Measurements from ENCODE around the gene FGD4. TPM values are rescaled to one million over a fixed set of nuclear protein-coding genes. Genes with fewer than 3 reads are reported as not detected.
A peak's percentile ranks its signal among the peaks of the same experiment; 100 is the strongest.
"Not testable (repeated sequence)": the region's sequence is repeated elsewhere in the genome, so short reads cannot be mapped to it uniquely, and the experiment has no call there.

Gene FGD4
- total RNA-seq, 2 donors from 2014 or later = 36.3 to 54.4 TPM

GRCh38 chr12:32502693-32503502 is 103.5 kb downstream of the FGD4 start:
- WGBS, 2 donors = 3 to 6% methylated on average over 3 of the region's 3 CpGs
- H3K27ac ChIP-seq = peak overlapping the region in 3 of 4 donors; percentile 63 to 79 (median 73)
- H3K4me1 ChIP-seq = peaks cover 66% of the 10 kb centered on the region
- ATAC-seq (peak; percentile 47), DNase-seq (peak in 3 of 4 donors; percentile 28 to 60 (median 34))
- no peaks in the 10 kb centered on the region for H3K27me3 ChIP-seq
- TF ChIP-seq CTCF (IDR thresholded peaks at IDR 0.05) = no peak
- TF ChIP-seq POLR2A (IDR thresholded peaks at IDR 0.05) = no peak
- H3K4me3 ChIP-seq = no peak overlapping the region
- H3K36me3 ChIP-seq (replicated peaks in 1 of 2; ENCODE audit: insufficient read depth in 1 of 2, low read depth in 2 of 2) = no peaks in the 10 kb centered on the region
- H3K9me3 ChIP-seq = no peaks in the 10 kb centered on the region
- intact Hi-C loops (cut with DNase I) = no loop called here

GRCh38 chr12:32503730-32504129 is 104.4 kb downstream of the FGD4 start:
- no peak overlapping the region for H3K4me3 ChIP-seq
- DNase-seq (no peak), ATAC-seq (no peak)
- WGBS, 2 donors = 88 to 90% methylated on average over 2 of the region's 2 CpGs
- no peaks in the 10 kb centered on the region for H3K9me3 ChIP-seq
- TF ChIP-seq POLR2A (IDR thresholded peaks at IDR 0.05) (no peak), CTCF (IDR thresholded peaks at IDR 0.05) (no peak)
- H3K27me3 ChIP-seq = no peaks in the 10 kb centered on the region
- no peaks in the 10 kb centered on the region for H3K36me3 ChIP-seq (replicated peaks in 1 of 2; ENCODE audit: insufficient read depth in 1 of 2, low read depth in 2 of 2)
- intact Hi-C loops (cut with DNase I) = no loop called here
- no peak overlapping the region for H3K27ac ChIP-seq
- peaks cover 67% of the 10 kb centered on the region for H3K4me1 ChIP-seq

- Histone ChIP-seq H3K9me3 (no peaks in the 10 kb centered on the region), H3K27me3 (no peaks in the 10 kb centered on the region), H3K4me1 (peaks cover 66% of the 10 kb centered on the region), H3K27ac (no peak overlapping the region), H3K4me3 (no peak overlapping the region), H3K36me3 (replicated peaks in 1 of 2; ENCODE audit: insufficient read depth in 1 of 2, low read depth in 2 of 2) (no peaks in the 10 kb centered on the region)
- intact Hi-C loops (cut with DNase I) = no loop called here
- TF ChIP-seq CTCF (IDR thresholded peaks at IDR 0.05) = no peak
- no peak for TF ChIP-seq POLR2A (IDR thresholded peaks at IDR 0.05)
- DNase-seq (no peak), ATAC-seq (no peak)
- WGBS, 2 donors = 86 to 91% methylated on average over 3 of the region's 3 CpGs
Measured at GRCh38 chr12:32504591-32504990, 105.2 kb downstream of the FGD4 start.

- DNase-seq (no peak), ATAC-seq (no peak)
- Histone ChIP-seq H3K4me1 (peaks cover 68% of the 10 kb centered on the region), H3K27me3 (no peaks in the 10 kb centered on the region), H3K4me3 (no peak overlapping the region), H3K27ac (no peak overlapping the region), H3K36me3 (replicated peaks in 1 of 2; ENCODE audit: insufficient read depth in 1 of 2, low read depth in 2 of 2) (no peaks in the 10 kb centered on the region), H3K9me3 (no peaks in the 10 kb centered on the region)
- intact Hi-C loops (cut with DNase I) = no loop called here
- WGBS, 2 donors = 51 to 52% methylated on average over 12 of the region's 12 CpGs
- TF ChIP-seq CTCF (IDR thresholded peaks at IDR 0.05) (no peak), POLR2A (IDR thresholded peaks at IDR 0.05) (no peak)
Measured at GRCh38 chr12:32505067-32505945, 105.9 kb downstream of the FGD4 start.

GRCh38 chr12:32507096-32507941 is 108.0 kb downstream of the FGD4 start:
- H3K36me3 ChIP-seq (replicated peaks in 1 of 2; ENCODE audit: insufficient read depth in 1 of 2, low read depth in 2 of 2); intact Hi-C loops (cut with DNase I); DNase-seq; ATAC-seq; H3K27ac ChIP-seq; H3K27me3 ChIP-seq; H3K4me3 ChIP-seq; H3K9me3 ChIP-seq: not testable (repeated sequence)
- H3K4me1 ChIP-seq = peaks cover 49% of the 10 kb centered on the region
- 75 to 87% methylated on average over 6 to 7 of the region's 8 CpGs for WGBS, 2 donors

Measured in body of pancreas (tissue), 4 donors.